ENCODE data around the gene CCDC178. TPM values are rescaled to one million over a fixed set of nuclear protein-coding genes. Genes with fewer than 3 reads are reported as not detected.

Gene CCDC178
- total and polyA plus RNA-seq, 7 donors: 0.06 to 0.25 (median 0.18) TPM; not detected in 4

- H3K4me1 ChIP-seq: no peaks in the 10 kb centered on the region
- no peak for TF ChIP-seq CTCF (IDR thresholded peaks at IDR 0.05)
- no peak for DNase-seq
- no peak for ATAC-seq
- H3K9me3 ChIP-seq: no peaks in the 10 kb centered on the region
- no peaks in the 10 kb centered on the region for H3K36me3 ChIP-seq (ENCODE audit: insufficient read depth in 1 of 2, low read depth in 1 of 2)
- H3K27ac ChIP-seq: no peak overlapping the region
- WGBS, 3 donors: 50 to 53% (median 53%) methylated on average over 7 of the region's 7 CpGs
- H3K27me3 ChIP-seq (ENCODE audit: insufficient read depth in 3 of 3, low read length in 2 of 3): no peaks in the 10 kb centered on the region
- intact Hi-C loops (cut with DNase I): no loop called here
- H3K4me3 ChIP-seq: no peak overlapping the region
Measured at GRCh38 chr18:33123862-33124518, 316.5 kb downstream of the CCDC178 start.

DNA sequence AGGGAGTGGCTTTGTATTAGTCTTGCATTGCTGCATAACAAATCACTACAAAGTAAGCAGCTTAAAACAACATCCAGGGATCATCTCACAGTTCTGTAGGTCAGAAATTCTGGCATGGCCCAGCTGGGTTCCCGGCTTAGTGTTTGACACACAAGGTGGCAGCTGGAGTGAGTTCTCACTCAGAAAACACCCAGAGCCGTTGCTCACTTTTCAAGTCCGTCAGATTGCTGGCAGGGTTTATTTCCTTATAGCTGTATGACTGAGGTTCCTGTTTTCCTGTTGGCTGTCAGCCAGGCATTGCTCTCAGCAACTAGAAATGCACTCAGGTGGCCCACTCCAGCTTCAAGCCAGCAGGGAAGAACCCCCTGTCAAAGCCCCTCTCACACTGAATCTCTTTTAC is 324.1 kb downstream of the CCDC178 start:
- Histone ChIP-seq H3K4me3 (no peak overlapping the region), H3K9me3 (peaks cover 6% of the 10 kb centered on the region), H3K27ac (no peak overlapping the region), H3K27me3 (ENCODE audit: insufficient read depth in 3 of 3, low read length in 2 of 3) (no peaks in the 10 kb centered on the region), H3K4me1 (no peaks in the 10 kb centered on the region), H3K36me3 (ENCODE audit: insufficient read depth in 1 of 2, low read depth in 1 of 2) (no peaks in the 10 kb centered on the region)
- intact Hi-C loops (cut with DNase I): no loop called here
- TF ChIP-seq CTCF (IDR thresholded peaks at IDR 0.05): no peak
- 1 to 8% (median 6%) methylated on average over 3 of the region's 3 CpGs for WGBS, 3 donors
- DNase-seq: no peak
- ATAC-seq: no peak

- Histone ChIP-seq H3K27ac (no peak overlapping the region), H3K4me1 (no peaks in the 10 kb centered on the region), H3K36me3 (ENCODE audit: insufficient read depth in 1 of 2, low read depth in 1 of 2) (no peaks in the 10 kb centered on the region), H3K27me3 (ENCODE audit: insufficient read depth in 3 of 3, low read length in 2 of 3) (no peaks in the 10 kb centered on the region), H3K4me3 (no peak overlapping the region), H3K9me3 (peaks cover 6% of the 10 kb centered on the region)
- WGBS, 3 donors: 79 to 85% (median 80%) methylated on average over 1 of the region's 1 CpG
- ATAC-seq: no peak
- intact Hi-C loops (cut with DNase I): no loop called here
- no peak for DNase-seq
- TF ChIP-seq CTCF (IDR thresholded peaks at IDR 0.05): no peak
Measured at GRCh38 chr18:33115917-33116316, 324.6 kb downstream of the CCDC178 start.

DNA sequence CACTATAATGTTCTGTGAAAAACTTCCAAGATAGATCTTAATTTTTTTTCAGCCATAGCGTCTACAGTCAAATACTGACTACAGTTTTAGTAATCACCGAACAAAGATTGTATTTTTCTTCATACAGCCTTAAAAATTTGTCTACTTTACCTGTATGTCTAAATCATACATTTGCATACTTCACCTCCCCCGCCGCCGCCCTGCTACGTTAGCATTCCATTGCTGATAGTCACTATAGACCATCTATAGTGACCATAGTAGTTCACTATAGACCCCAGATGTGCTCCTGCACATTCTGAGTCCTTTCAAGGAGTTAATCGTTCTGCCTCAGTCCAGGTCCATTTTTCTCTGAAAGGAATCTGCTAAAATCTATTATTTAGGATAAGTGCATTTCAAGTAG is 325.0 kb downstream of the CCDC178 start:
- peaks cover 6% of the 10 kb centered on the region for H3K9me3 ChIP-seq
- no peaks in the 10 kb centered on the region for H3K27me3 ChIP-seq (ENCODE audit: insufficient read depth in 3 of 3, low read length in 2 of 3)
- intact Hi-C loops (cut with DNase I): no loop called here
- WGBS, 3 donors: 85 to 96% (median 93%) methylated on average over 7 of the region's 7 CpGs
- TF ChIP-seq CTCF (IDR thresholded peaks at IDR 0.05): no peak
- H3K4me1 ChIP-seq: no peaks in the 10 kb centered on the region
- no peaks in the 10 kb centered on the region for H3K36me3 ChIP-seq (ENCODE audit: insufficient read depth in 1 of 2, low read depth in 1 of 2)
- H3K4me3 ChIP-seq: no peak overlapping the region
- no peak for DNase-seq
- no peak for ATAC-seq
- H3K27ac ChIP-seq: no peak overlapping the region

- H3K4me1 ChIP-seq: no peaks in the 10 kb centered on the region
- H3K36me3 ChIP-seq (ENCODE audit: insufficient read depth in 1 of 2, low read depth in 1 of 2): no peaks in the 10 kb centered on the region
- no peak overlapping the region for H3K4me3 ChIP-seq
- H3K27ac ChIP-seq: no peak overlapping the region
- H3K27me3 ChIP-seq (ENCODE audit: insufficient read depth in 3 of 3, low read length in 2 of 3): no peaks in the 10 kb centered on the region
- 47 to 64% (median 62%) methylated on average over 1 of the region's 1 CpG for WGBS, 3 donors
- intact Hi-C loops (cut with DNase I): no loop called here
- H3K9me3 ChIP-seq: peaks cover 6% of the 10 kb centered on the region
- no peak for TF ChIP-seq CTCF (IDR thresholded peaks at IDR 0.05)
- ATAC-seq: no peak
- no peak for DNase-seq
Measured at GRCh38 chr18:33114749-33115148, 325.8 kb downstream of the CCDC178 start.
